Measurements from ENCODE around the gene APOL4. TPM values are rescaled to one million over a fixed set of nuclear protein-coding genes. Genes with fewer than 3 reads are reported as not detected.
"Not testable (repeated sequence)": the region's sequence is repeated elsewhere in the genome, so short reads cannot be mapped to it uniquely, and the experiment has no call there.

Gene APOL4
- total RNA-seq, 1 donor: not detected

DNA sequence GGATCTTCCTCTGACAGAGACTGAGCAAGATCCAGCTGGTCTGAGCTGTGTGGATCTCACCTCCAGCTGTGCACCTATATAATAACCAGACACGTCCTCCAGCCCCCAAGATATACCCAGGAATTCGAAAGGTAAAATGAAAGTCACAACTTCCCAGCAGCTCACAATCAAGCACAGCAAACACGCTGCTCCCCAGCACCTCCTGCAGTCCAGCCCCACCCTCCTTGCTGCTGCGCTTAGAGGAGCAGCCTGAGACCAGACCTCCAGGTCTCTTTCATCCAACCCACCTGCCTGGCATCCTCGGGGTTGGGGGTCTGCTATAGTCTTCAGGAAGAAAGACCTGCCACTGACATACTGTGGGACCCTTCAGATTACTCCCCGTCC, 3.0 kb upstream of the APOL4 start:
- Histone ChIP-seq H3K4me3 (ENCODE audit: low read length) (no peak overlapping the region), H3K4me1 (ENCODE audit: insufficient read depth, low read length) (peaks cover 5% of the 10 kb centered on the region), H3K9me3 (ENCODE audit: low read depth, low read length) (no peaks in the 10 kb centered on the region), H3K27me3 (ENCODE audit: insufficient read depth, low read length) (no peaks in the 10 kb centered on the region)

DNA sequence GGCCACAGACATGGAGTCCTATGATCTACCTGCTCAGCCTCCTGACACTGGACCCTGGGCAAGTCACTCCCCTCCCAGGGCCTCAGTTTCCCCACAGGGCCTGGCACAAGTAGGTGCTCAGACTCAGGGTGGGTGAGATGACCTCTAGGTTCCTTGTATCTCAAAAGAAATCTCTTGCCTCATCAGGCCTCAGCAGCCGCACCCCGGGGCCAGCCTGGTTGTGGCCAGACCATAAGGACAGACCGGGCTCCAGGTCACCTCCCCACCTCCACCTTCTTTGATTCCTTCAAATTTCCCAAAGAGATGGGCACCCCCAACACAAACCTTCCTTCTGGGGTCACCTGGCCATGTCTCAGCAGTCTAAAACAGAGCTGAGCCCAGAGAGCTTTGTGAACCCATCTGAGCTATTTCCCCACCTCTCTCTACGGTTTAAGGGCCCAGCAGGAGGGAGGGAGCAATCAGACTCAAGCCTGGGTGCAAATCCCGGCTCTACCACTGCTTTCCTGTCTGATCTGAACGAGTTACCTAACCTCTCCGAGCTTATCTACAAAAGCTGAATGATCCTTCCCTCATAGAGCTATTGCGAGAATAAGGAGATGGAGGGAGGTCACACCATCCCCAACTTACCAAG, 2.5 kb upstream of the APOL4 start:
- H3K27me3 ChIP-seq (ENCODE audit: insufficient read depth, low read length): no peaks in the 10 kb centered on the region
- H3K4me3 ChIP-seq (ENCODE audit: low read length): no peak overlapping the region
- H3K4me1 ChIP-seq (ENCODE audit: insufficient read depth, low read length): peaks cover 3% of the 10 kb centered on the region
- H3K9me3 ChIP-seq (ENCODE audit: low read depth, low read length): no peaks in the 10 kb centered on the region

DNA sequence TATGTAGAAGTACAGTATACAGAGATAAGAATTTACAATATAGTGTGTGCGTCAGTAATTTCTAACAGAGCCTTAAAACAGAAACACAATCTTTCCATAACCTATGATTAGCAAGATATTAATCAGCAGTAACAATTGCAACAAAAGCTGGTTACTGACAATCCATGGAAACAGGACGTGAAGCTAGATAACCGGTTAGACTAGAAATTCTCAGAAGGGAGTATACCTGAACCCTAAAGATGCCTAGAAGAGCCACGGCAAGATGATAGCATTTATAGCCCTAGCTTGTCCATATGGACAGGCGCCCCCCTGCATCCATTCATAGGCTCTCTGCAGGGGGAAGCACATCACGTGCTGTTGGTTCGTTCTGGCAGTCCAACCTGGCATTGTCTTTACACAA, 1.8 kb upstream of the APOL4 start:
- H3K27me3 ChIP-seq (ENCODE audit: insufficient read depth, low read length); H3K4me3 ChIP-seq (ENCODE audit: low read length); H3K4me1 ChIP-seq (ENCODE audit: insufficient read depth, low read length); H3K9me3 ChIP-seq (ENCODE audit: low read depth, low read length): not testable (repeated sequence)

DNA sequence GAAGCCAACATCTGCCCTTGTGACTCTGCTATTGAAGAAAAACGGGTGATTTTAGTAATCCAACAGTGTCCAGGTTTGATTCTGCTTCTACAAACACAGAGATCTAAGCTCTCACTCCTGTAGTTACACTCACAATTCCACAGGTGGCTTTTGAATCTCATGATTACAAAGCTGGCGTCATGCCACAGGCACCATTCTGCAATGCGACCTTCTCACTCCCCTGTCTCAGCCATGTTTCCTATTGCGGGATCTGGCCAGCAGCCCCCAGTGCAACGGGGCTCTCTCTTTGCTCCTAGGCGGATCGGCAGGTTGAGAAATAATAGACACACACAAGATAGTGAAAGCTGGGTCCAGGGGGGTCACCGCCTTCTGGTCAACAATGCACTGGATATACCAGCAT, 1.3 kb upstream of the APOL4 start:
- H3K4me1 ChIP-seq (ENCODE audit: insufficient read depth, low read length); H3K9me3 ChIP-seq (ENCODE audit: low read depth, low read length); H3K27me3 ChIP-seq (ENCODE audit: insufficient read depth, low read length); H3K4me3 ChIP-seq (ENCODE audit: low read length): not testable (repeated sequence)

DNA sequence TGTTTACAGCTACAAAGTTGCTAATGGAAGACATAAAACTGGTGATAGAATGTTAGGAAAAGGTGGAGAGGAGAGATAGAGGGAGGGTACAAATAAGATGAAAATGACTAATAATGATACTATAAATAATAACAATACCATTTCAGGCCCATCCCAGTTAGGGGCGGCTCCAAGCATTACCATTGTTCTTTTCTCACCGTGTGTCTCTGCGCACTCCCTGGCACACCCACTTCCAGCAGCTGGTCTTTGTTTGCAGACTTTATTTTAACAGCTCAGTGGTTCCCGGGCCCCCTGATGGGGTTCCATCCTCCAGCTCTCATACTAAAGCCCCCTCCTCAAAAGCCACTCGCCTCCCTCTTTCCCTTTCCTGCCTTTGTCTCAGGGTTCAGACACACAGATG, 584 bp downstream of the APOL4 start:
- H3K4me1 ChIP-seq (ENCODE audit: insufficient read depth, low read length): peaks cover 18% of the 10 kb centered on the region
- H3K4me3 ChIP-seq (ENCODE audit: low read length); H3K27me3 ChIP-seq (ENCODE audit: insufficient read depth, low read length); H3K9me3 ChIP-seq (ENCODE audit: low read depth, low read length): not testable (repeated sequence)

DNA sequence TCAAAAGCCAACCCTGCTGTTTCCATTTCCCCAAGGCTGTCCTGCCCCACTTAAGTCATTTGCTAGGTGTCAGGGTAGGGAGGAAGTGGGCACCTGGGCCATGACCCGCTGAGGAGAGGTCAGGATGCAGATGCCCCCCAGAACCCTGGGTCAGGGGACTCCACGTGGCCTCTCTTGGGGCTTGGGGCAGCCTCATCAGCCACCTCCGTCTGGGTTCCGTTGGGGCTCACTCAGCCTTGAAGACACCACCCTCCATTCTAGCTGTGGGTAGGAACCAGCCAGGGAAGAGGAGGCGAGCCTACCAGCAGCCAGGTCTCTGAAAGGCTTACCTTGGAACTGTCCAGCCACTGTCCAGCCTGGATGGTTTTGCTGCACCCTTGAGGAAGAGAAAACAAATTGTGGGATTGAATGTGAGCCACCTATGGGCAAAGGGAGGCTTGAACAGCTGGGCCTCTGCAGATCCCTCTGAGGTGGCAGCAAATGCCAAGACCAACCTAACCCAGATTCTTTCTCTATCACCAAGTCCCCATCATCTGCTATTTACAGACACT, 2.5 kb downstream of the APOL4 start:
- Histone ChIP-seq H3K9me3 (ENCODE audit: low read depth, low read length) (no peaks in the 10 kb centered on the region), H3K4me1 (ENCODE audit: insufficient read depth, low read length) (peaks cover 19% of the 10 kb centered on the region), H3K27me3 (ENCODE audit: insufficient read depth, low read length) (no peaks in the 10 kb centered on the region), H3K4me3 (ENCODE audit: low read length) (no peak overlapping the region)

- Histone ChIP-seq H3K4me3 (ENCODE audit: low read length) (no peak overlapping the region), H3K9me3 (ENCODE audit: low read depth, low read length) (no peaks in the 10 kb centered on the region)
Observed at GRCh38 chr22:36198536-36198935, 3.1 kb downstream of the APOL4 start.

DNA sequence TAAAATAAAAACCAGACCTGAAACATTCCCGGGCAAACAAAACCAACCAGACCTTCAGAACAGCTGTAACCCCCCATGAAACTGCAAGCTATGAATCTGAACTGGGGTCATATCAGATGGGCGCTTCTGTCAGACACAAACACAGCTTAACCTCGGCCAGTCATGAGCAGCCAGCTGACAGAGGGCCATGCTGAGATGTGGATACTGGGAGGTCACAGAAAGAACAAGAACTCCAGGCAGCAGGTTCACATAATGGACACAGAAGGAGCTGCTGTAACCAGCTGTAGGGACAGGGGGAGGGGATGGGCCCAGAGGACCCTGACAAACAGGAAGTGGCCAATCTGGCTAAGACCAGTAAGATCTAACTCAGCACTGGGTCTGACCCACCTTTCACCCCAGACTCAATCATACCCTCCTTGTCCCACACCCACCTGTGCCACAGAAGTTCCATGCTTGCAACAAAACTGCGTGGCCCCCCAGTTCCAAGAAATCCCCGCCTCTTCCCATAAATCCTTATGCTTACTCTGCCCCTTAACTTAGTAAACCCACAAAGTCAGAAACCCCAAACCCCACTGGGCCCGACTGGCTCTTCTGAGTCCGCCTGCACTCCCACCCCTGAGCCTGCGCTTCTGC, 4.0 kb downstream of the APOL4 start:
- Histone ChIP-seq H3K4me3 (ENCODE audit: low read length) (no peak overlapping the region), H3K9me3 (ENCODE audit: low read depth, low read length) (no peaks in the 10 kb centered on the region), H3K27me3 (ENCODE audit: insufficient read depth, low read length) (no peaks in the 10 kb centered on the region), H3K4me1 (ENCODE audit: insufficient read depth, low read length) (peaks cover 19% of the 10 kb centered on the region)

More at GRCh38 chr22:36198536-36198935, 3.1 kb downstream of the APOL4 start:
- no peaks in the 10 kb centered on the region for H3K27me3 ChIP-seq (ENCODE audit: insufficient read depth, low read length)
- peaks cover 19% of the 10 kb centered on the region for H3K4me1 ChIP-seq (ENCODE audit: insufficient read depth, low read length)

- no peaks in the 10 kb centered on the region for H3K27me3 ChIP-seq (ENCODE audit: insufficient read depth, low read length)
- H3K4me3 ChIP-seq (ENCODE audit: low read length): no peak overlapping the region
- H3K4me1 ChIP-seq (ENCODE audit: insufficient read depth, low read length): peaks cover 19% of the 10 kb centered on the region
- no peaks in the 10 kb centered on the region for H3K9me3 ChIP-seq (ENCODE audit: low read depth, low read length)
Observed at GRCh38 chr22:36197065-36197440, 4.6 kb downstream of the APOL4 start.

- Histone ChIP-seq H3K9me3 (ENCODE audit: low read depth, low read length) (no peaks in the 10 kb centered on the region), H3K4me1 (ENCODE audit: insufficient read depth, low read length) (peaks cover 19% of the 10 kb centered on the region), H3K4me3 (ENCODE audit: low read length) (no peak overlapping the region), H3K27me3 (ENCODE audit: insufficient read depth, low read length) (no peaks in the 10 kb centered on the region)
Observed at GRCh38 chr22:36196254-36197064, 5.2 kb downstream of the APOL4 start.

DNA sequence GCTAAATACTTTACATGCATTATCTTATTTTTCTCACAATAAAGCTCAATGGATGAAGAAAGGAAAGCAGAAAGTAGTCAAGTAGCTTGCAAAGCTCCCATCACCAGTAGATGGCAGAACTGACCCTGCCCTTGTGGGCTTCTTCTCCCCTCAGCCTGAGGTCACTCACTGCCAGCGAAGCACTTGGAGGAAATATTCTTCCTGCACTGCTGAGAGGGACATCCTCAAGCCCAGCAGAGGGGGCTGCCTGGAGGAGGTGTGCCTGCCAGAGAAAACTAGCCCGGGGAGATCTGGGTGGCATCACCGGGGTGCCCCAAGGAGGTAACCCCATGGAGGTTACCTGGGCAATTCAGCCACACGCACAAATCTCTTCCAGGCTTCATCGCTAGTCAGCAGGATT, 6.6 kb downstream of the APOL4 start:
- Histone ChIP-seq H3K27me3 (ENCODE audit: insufficient read depth, low read length) (no peaks in the 10 kb centered on the region), H3K9me3 (ENCODE audit: low read depth, low read length) (no peaks in the 10 kb centered on the region), H3K4me3 (ENCODE audit: low read length) (no peak overlapping the region), H3K4me1 (ENCODE audit: insufficient read depth, low read length) (peaks cover 19% of the 10 kb centered on the region)

DNA sequence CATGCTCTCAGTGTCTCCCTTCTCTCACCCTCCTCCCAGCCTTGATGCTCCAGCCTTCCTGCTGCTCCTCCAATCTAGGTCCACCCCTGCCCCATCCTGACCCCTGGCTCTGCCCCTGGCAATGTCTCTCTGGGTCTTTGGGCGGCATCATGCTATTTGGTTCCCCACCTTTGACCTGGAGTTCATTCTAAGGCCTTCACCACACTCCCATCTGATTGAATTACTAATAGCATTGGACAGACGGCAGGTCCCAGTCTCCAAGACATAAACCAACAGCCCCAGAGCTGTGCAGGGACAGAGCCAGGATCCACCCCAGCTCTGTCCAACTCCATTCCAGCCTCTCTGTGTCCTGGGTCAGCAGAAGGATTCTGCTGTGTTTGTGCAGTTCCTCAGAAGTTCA, 7.2 kb downstream of the APOL4 start:
- Histone ChIP-seq H3K27me3 (ENCODE audit: insufficient read depth, low read length) (no peaks in the 10 kb centered on the region), H3K9me3 (ENCODE audit: low read depth, low read length) (no peaks in the 10 kb centered on the region), H3K4me3 (ENCODE audit: low read length) (no peak overlapping the region), H3K4me1 (ENCODE audit: insufficient read depth, low read length) (peaks cover 19% of the 10 kb centered on the region)

GRCh38 chr22:36193577-36193976, 8.0 kb downstream of the APOL4 start:
- Histone ChIP-seq H3K4me3 (ENCODE audit: low read length) (no peak overlapping the region), H3K9me3 (ENCODE audit: low read depth, low read length) (no peaks in the 10 kb centered on the region), H3K27me3 (ENCODE audit: insufficient read depth, low read length) (no peaks in the 10 kb centered on the region), H3K4me1 (ENCODE audit: insufficient read depth, low read length) (peaks cover 19% of the 10 kb centered on the region)

DNA sequence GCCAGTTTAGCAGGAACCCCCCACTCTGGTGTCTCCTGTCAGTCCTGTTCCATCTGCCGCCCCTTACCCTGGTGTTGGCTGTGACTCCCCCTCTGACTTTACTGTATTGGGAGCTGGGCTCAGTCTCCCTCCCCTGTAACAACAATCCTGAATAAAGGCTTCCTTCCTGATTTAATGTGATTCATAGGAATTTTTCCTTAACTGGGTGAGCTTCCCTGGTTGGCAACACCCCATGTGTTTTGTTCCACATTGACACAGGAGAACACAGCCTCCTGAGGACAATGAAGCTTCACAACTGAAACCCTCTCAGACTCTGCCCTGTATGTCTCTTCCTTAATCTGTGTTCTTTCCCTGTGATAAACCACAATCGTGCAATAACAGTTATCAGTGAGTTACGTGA, 8.4 kb downstream of the APOL4 start:
- Histone ChIP-seq H3K4me3 (ENCODE audit: low read length) (no peak overlapping the region), H3K4me1 (ENCODE audit: insufficient read depth, low read length) (peaks cover 19% of the 10 kb centered on the region), H3K27me3 (ENCODE audit: insufficient read depth, low read length) (no peaks in the 10 kb centered on the region), H3K9me3 (ENCODE audit: low read depth, low read length) (no peaks in the 10 kb centered on the region)

GRCh38 chr22:36192542-36192941, 9.1 kb downstream of the APOL4 start:
- no peaks in the 10 kb centered on the region for H3K27me3 ChIP-seq (ENCODE audit: insufficient read depth, low read length)

More at GRCh38 chr22:36192542-36192941, 9.1 kb downstream of the APOL4 start:
- Histone ChIP-seq H3K4me1 (ENCODE audit: insufficient read depth, low read length) (peaks cover 12% of the 10 kb centered on the region), H3K9me3 (ENCODE audit: low read depth, low read length) (no peaks in the 10 kb centered on the region), H3K4me3 (ENCODE audit: low read length) (no peak overlapping the region)

All from mononuclear cell (primary cell).